Glutamatergic neuron (in vitro differentiated cells): ENCODE results near the gene CFAP299. TPM values are rescaled to one million over a fixed set of nuclear protein-coding genes. Genes with fewer than 3 reads are reported as not detected.
"Not testable (repeated sequence)": the region's sequence is repeated elsewhere in the genome, so short reads cannot be mapped to it uniquely, and the experiment has no call there.

Source experiments
- DNase-seq: peaks from one replicate; pipeline ENCODE4 v3.0.0; 2022
- H3K27ac Mint-ChIP-seq: one replicate; pipeline ENCODE4 v1.8.0; 2020; ENCODE audit warnings: mild to moderate bottlenecking, mixed read lengths, inconsistent platforms; ENCODE audit not compliant: unreplicated experiment
- H3K27me3 Mint-ChIP-seq: one replicate; pipeline ENCODE4 v1.8.0; 2020; ENCODE audit warnings: mild to moderate bottlenecking, moderate library complexity, mixed read lengths, inconsistent platforms; ENCODE audit not compliant: unreplicated experiment
- H3K36me3 Mint-ChIP-seq: one replicate; pipeline ENCODE4 v1.8.0; 2020; ENCODE audit warnings: mild to moderate bottlenecking, mixed read lengths, inconsistent platforms; ENCODE audit not compliant: unreplicated experiment
- H3K4me1 Mint-ChIP-seq: one replicate; pipeline ENCODE4 v1.8.0; 2020; ENCODE audit warnings: mild to moderate bottlenecking, low read depth, mixed read lengths, inconsistent platforms; ENCODE audit not compliant: unreplicated experiment
- H3K4me3 Mint-ChIP-seq: one replicate; pipeline ENCODE4 v1.8.0; 2020; ENCODE audit warnings: mild to moderate bottlenecking, mixed read lengths, inconsistent platforms; ENCODE audit not compliant: unreplicated experiment
- H3K9me3 Mint-ChIP-seq: one replicate; pipeline ENCODE4 v1.8.0; 2020; ENCODE audit warnings: mild to moderate bottlenecking, moderate library complexity, mixed read lengths, inconsistent platforms; ENCODE audit not compliant: unreplicated experiment
- CTCF ChIP-seq: fragments of 200-600 bp; sonication (generic); IDR thresholded peaks from one replicate; pipeline ENCODE4 v1.5.0; 2021; ENCODE audit not compliant: partially characterized antibody, unreplicated experiment
- total RNA-seq: library from RNA; stranded (reverse); fragmentation: NEBNext Ultra II Directional; extraction: Animal tissue kit (Norgen Biotek cat#: 25700); gene quantifications from one replicate; pipeline ENCODE4 v1.2.1, GENCODE V29; 2021; ENCODE audit not compliant: unreplicated experiment

The CFAP299 gene
- total RNA-seq, 1 donor from 2014 or later, result not detected

- peak; percentile 3 for TF ChIP-seq CTCF
- no peak for DNase-seq
- H3K9me3 Mint-ChIP-seq, result no peaks in the 10 kb centered on the region
- no peaks in the 10 kb centered on the region for H3K4me1 Mint-ChIP-seq
- H3K27ac Mint-ChIP-seq, result no peak overlapping the region
- peaks cover under 1% of the 10 kb centered on the region for H3K36me3 Mint-ChIP-seq
- H3K4me3 Mint-ChIP-seq, result peak overlapping the region; percentile 92
- H3K27me3 Mint-ChIP-seq, result no peaks in the 10 kb centered on the region
Measured at GRCh38 chr4:80336582-80336981, 1.1 kb downstream of the CFAP299 start.

GRCh38 chr4:80340036-80340435 is 4.5 kb downstream of the CFAP299 start:
- TF ChIP-seq CTCF, result no peak
- H3K9me3 Mint-ChIP-seq, result peaks cover 5% of the 10 kb centered on the region
- DNase-seq, result no peak
- H3K4me1 Mint-ChIP-seq, result no peaks in the 10 kb centered on the region
- H3K4me3 Mint-ChIP-seq, result no peak overlapping the region
- peaks cover 17% of the 10 kb centered on the region for H3K36me3 Mint-ChIP-seq
- no peak overlapping the region for H3K27ac Mint-ChIP-seq
- no peaks in the 10 kb centered on the region for H3K27me3 Mint-ChIP-seq

GRCh38 chr4:80342684-80343083 is 7.2 kb downstream of the CFAP299 start:
- H3K27ac Mint-ChIP-seq, DNase-seq, H3K4me3 Mint-ChIP-seq, H3K27me3 Mint-ChIP-seq, H3K4me1 Mint-ChIP-seq, H3K9me3 Mint-ChIP-seq: not testable (repeated sequence)
- H3K36me3 Mint-ChIP-seq, result peaks cover 17% of the 10 kb centered on the region

GRCh38 chr4:80343887-80344286 is 8.4 kb downstream of the CFAP299 start:
- Mint-ChIP-seq H3K36me3 (peaks cover 17% of the 10 kb centered on the region), H3K27ac (no peak overlapping the region), H3K4me1 (no peaks in the 10 kb centered on the region), H3K9me3 (peaks cover 5% of the 10 kb centered on the region), H3K4me3 (no peak overlapping the region), H3K27me3 (no peaks in the 10 kb centered on the region)
- DNase-seq, result no peak
- no peak for TF ChIP-seq CTCF

- H3K4me1 Mint-ChIP-seq, result no peaks in the 10 kb centered on the region
- H3K27ac Mint-ChIP-seq, result no peak overlapping the region
- no peak for DNase-seq
- no peaks in the 10 kb centered on the region for H3K27me3 Mint-ChIP-seq
- no peaks in the 10 kb centered on the region for H3K9me3 Mint-ChIP-seq
- TF ChIP-seq CTCF, result no peak
- H3K4me3 Mint-ChIP-seq, result no peak overlapping the region
- no peaks in the 10 kb centered on the region for H3K36me3 Mint-ChIP-seq
Measured at GRCh38 chr4:80360084-80360483, 24.6 kb downstream of the CFAP299 start.

- Mint-ChIP-seq H3K36me3 (no peaks in the 10 kb centered on the region), H3K4me1 (peaks cover under 1% of the 10 kb centered on the region), H3K27ac (no peak overlapping the region), H3K4me3 (no peak overlapping the region), H3K9me3 (peaks cover under 1% of the 10 kb centered on the region), H3K27me3 (no peaks in the 10 kb centered on the region)
- DNase-seq, result no peak
- TF ChIP-seq CTCF, result no peak
Measured at GRCh38 chr4:80360900-80361299, 25.4 kb downstream of the CFAP299 start.
